GM21423 (cell line): ENCODE results near the gene RNF212.

Source experiments
- ATAC-seq: cut with Tn5 transposase; IDR thresholded peaks from one replicate; pipeline ENCODE4 v1.9.1; 2021; ENCODE audit warnings: mild to moderate bottlenecking, moderate library complexity; ENCODE audit not compliant: unreplicated experiment

Gene RNF212

GRCh38 chr4:1022051-1022738 is 91.2 kb downstream of the RNF212 start:
- ATAC-seq: no peak
